ENCODE measurements around the gene REX1BD. TPM values are rescaled to one million over a fixed set of nuclear protein-coding genes. Genes with fewer than 3 reads are reported as not detected.
A peak's percentile ranks its signal among the peaks of the same experiment; 100 is the strongest.

Gene REX1BD
- total RNA-seq, 1 experiment from 2014 or later = 72.3 TPM

GRCh38 chr19:18596752-18597157 is 8.2 kb downstream of the REX1BD start:
- H4K20me1 ChIP-seq (ENCODE audit: control insufficient read depth, insufficient read depth, insufficient read length) = no peaks in the 10 kb centered on the region

More at GRCh38 chr19:18596752-18597157, 8.2 kb downstream of the REX1BD start:
- no peak overlapping the region for H2AK5ac ChIP-seq (ENCODE audit: insufficient read length, low read length)
- no peak overlapping the region for H4K5ac ChIP-seq (ENCODE audit: insufficient read length, low read depth, low read length)
- no peaks in the 10 kb centered on the region for H3K79me1 ChIP-seq (ENCODE audit: insufficient read depth, low read depth, low read length, poor library complexity, severe bottlenecking)
- peak; percentile 92 for DNase-seq
- H4K91ac ChIP-seq (ENCODE audit: insufficient read length, low read depth, low read length) = no peak overlapping the region
- no peaks in the 10 kb centered on the region for H3K79me2 ChIP-seq (ENCODE audit: insufficient read depth, low read length)
- no peak overlapping the region for H3K27ac ChIP-seq (ENCODE audit: insufficient read length, low read depth, low read length)
- no peak overlapping the region for H2BK5ac ChIP-seq (ENCODE audit: insufficient read length, low read length)
- Mint-ChIP-seq H3K36me3 (ENCODE audit: insufficient read depth in 1 of 3, low read depth in 3 of 3) (peaks cover 0 to 5% (median 0%) of the 10 kb centered on the region in 3 experiments; a peak in 2 of 7 replicates), H3K27me3 (ENCODE audit: low read depth) (peaks cover 44% of the 10 kb centered on the region), H3K9me3 (no peaks in the 10 kb centered on the region; a peak in 1 of 5 replicates), H3K4me1 (peaks cover 27 to 38% of the 10 kb centered on the region in 2 experiments), H3K4me3 (peak overlapping the region; percentile 13 to 21; a peak in 1 of 5 replicates), H3K27ac (0 out of 7 replicates have a peak overlapping the region, but pooled peaks of 1 of the 3 experiments have one; percentile 18)
- H3K18ac ChIP-seq (ENCODE audit: insufficient read length, low read depth, low read length) = no peak overlapping the region
- H3K27me3 ChIP-seq (ENCODE audit: insufficient read depth, low read length) = no peaks in the 10 kb centered on the region; the same call in 1 of the 2 replicates
- H3K23ac ChIP-seq (ENCODE audit: insufficient read length, low read depth, low read length) = no peak overlapping the region
- H4K8ac ChIP-seq (replicated peaks; ENCODE audit: insufficient read length, low read depth, low read length) = no peak overlapping the region
- H3K4me1 ChIP-seq (ENCODE audit: insufficient read depth, low read length) = peaks cover 6% of the 10 kb centered on the region; the same call in 1 of the 2 replicates
- WGBS (ENCODE audit: extremely low coverage, insufficient read length, low lambda C conversion rate) = no CpG with 5 or more reads among the region's 21 CpGs
- no peak overlapping the region for H2BK12ac ChIP-seq (ENCODE audit: insufficient read length, low read depth, low read length)
- no peak overlapping the region for H2BK15ac ChIP-seq (ENCODE audit: low read depth, low read length)
- no peak overlapping the region for H2BK120ac ChIP-seq (ENCODE audit: low read depth, low read length, poor library complexity, severe bottlenecking)
- no peaks in the 10 kb centered on the region for H3K9me3 ChIP-seq (ENCODE audit: control insufficient read depth, low read depth, low read length)
- H3K56ac ChIP-seq (ENCODE audit: insufficient read length, low read depth, low read length) = no peak overlapping the region
- no peak overlapping the region for H3K4ac ChIP-seq (ENCODE audit: low read depth, low read length)
- peak overlapping the region; percentile 42 for H3K4me2 ChIP-seq (ENCODE audit: insufficient read depth, insufficient read length, low read length)
- H2BK20ac ChIP-seq (ENCODE audit: low read depth, low read length, poor library complexity, severe bottlenecking) = no peak overlapping the region
- H3T11ph ChIP-seq (ENCODE audit: low read length) = no peak overlapping the region
- peaks cover 13% of the 10 kb centered on the region for H3K23me2 ChIP-seq (ENCODE audit: insufficient read length, low read depth, low read length, poor library complexity, severe bottlenecking)
- H2AFZ ChIP-seq (ENCODE audit: low read length) = no peak overlapping the region
- no peak overlapping the region; the same call in 1 of the 2 replicates for H3K14ac ChIP-seq (ENCODE audit: insufficient read depth, low read length)
- TF ChIP-seq, protein P1, sequence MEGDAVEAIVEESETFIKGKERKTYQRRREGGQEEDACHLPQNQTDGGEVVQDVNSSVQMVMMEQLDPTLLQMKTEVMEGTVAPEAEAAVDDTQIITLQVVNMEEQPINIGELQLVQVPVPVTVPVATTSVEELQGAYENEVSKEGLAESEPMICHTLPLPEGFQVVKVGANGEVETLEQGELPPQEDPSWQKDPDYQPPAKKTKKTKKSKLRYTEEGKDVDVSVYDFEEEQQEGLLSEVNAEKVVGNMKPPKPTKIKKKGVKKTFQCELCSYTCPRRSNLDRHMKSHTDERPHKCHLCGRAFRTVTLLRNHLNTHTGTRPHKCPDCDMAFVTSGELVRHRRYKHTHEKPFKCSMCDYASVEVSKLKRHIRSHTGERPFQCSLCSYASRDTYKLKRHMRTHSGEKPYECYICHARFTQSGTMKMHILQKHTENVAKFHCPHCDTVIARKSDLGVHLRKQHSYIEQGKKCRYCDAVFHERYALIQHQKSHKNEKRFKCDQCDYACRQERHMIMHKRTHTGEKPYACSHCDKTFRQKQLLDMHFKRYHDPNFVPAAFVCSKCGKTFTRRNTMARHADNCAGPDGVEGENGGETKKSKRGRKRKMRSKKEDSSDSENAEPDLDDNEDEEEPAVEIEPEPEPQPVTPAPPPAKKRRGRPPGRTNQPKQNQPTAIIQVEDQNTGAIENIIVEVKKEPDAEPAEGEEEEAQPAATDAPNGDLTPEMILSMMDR (conservative IDR thresholded peaks at IDR 0.05) = no peak
- H3K9ac ChIP-seq (ENCODE audit: extremely low read depth, insufficient read length, low read length) = no peak overlapping the region

Measured in H9 (cell line).